DOHH2 (cell line): ENCODE data around the gene NPAS3.

Source experiments
- CTCF ChIP-seq: fragments of 200-600 bp; sonication (generic); IDR thresholded peaks from one replicate; pipeline ENCODE4 v1.5.1; 2014; ENCODE audit warnings: antibody characterized with exemption, mild to moderate bottlenecking, low read depth, low read length; ENCODE audit not compliant: poor library complexity, severe bottlenecking
- EZH2phosphoT487 ChIP-seq: fragments of 200-600 bp; sonication (generic); IDR thresholded peaks from 2 replicates; pipeline ENCODE4 v1.6.1; 2017; ENCODE audit warnings: borderline replicate concordance, mild to moderate bottlenecking, antibody characterized with exemption, low read length, moderate library complexity, mixed read lengths

DNA sequence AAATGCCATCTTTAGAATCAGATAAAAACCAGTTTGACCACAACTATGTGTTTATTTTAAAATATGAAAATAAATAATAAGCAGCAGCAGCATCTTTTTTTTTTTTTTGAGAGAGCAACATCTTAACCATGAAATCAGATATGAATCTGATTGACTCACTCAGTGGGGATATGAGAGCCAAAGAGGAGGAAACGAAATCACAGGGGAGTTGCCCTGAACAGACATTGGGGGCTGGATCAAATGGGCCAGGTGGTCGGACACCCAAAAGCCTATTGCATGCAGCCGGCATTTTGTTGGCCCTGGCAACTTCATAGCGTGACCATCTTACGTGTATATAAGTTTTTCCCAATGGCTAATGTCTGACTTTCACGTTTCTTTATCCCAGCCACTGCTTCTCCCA, 321.1 kb downstream of the NPAS3 start:
- TF ChIP-seq CTCF (no peak), EZH2phosphoT487 (no peak)
